PC-3 (cell line): ENCODE data around the gene ADAMTS5. TPM values are rescaled to one million over a fixed set of nuclear protein-coding genes. Genes with fewer than 3 reads are reported as not detected.

Source experiments
- ATAC-seq: fragments of 200-7000 bp; cut with Tn5 transposase; 2 replicates; pipeline ENCODE4 v1.9.1; 2020; ENCODE audit warnings: mild to moderate bottlenecking, moderate library complexity
- BruUV-seq: library from RNA; stranded (reverse); fragments of 400-500 nt; replicated peaks from 2 replicates; lab custom pipeline; 2021; lab: Mats Ljungman, UMichigan
- CTCF ChIA-PET: fragments of 300-600 bp; sonication (Branson Sonifier 250); formaldehyde crosslinking; loops from one replicate; lab custom pipeline; 2022; ENCODE audit warnings: antibody characterized with exemption; lab: Charles Lee
- POLR2A ChIA-PET: fragments of 300-600 bp; sonication (Branson Sonifier 250); formaldehyde crosslinking; loops from one replicate; lab custom pipeline; 2022; ENCODE audit warnings: antibody characterized with exemption; ENCODE audit not compliant: unreplicated experiment; lab: Charles Lee
- DNase-seq: peaks from one replicate; pipeline ENCODE4 v3.0.0-alpha.2; 2015
- H2AFZ ChIP-seq: fragments of 300-600 bp; sonication (generic); 2 replicates; pipeline ENCODE4 v1.6.0; 2016; ENCODE audit warnings: antibody characterized with exemption, low read length
- H3F3A ChIP-seq: fragments of 300-600 bp; sonication (generic); one replicate; pipeline ENCODE4 v1.6.0; 2017; ENCODE audit warnings: antibody characterized with exemption, low read length, control low read depth, mild to moderate bottlenecking; ENCODE audit not compliant: unreplicated experiment
- H3K27ac ChIP-seq: fragments of 300-600 bp; sonication (generic); 2 replicates; pipeline ENCODE4 v1.5.1; 2016; ENCODE audit warnings: mild to moderate bottlenecking, low read length
- H3K27me3 ChIP-seq: fragments of 300-600 bp; sonication (generic); 2 replicates; pipeline ENCODE4 v1.6.1; 2016; ENCODE audit warnings: low read length, mixed read lengths
- H3K36me3 ChIP-seq: fragments of 300-600 bp; sonication (generic); 2 replicates; pipeline ENCODE4 v1.6.1; 2016; ENCODE audit warnings: low read depth, mixed run types, low read length, mixed read lengths
- H3K4me1 ChIP-seq: fragments of 300-600 bp; sonication (generic); 2 replicates; pipeline ENCODE4 v1.5.1; 2016; ENCODE audit warnings: low read length; ENCODE audit not compliant: insufficient read depth
- H3K4me2 ChIP-seq: fragments of 300-600 bp; sonication (generic); 2 replicates; pipeline ENCODE4 v1.6.0; 2016; ENCODE audit warnings: low read length
- H3K4me3 ChIP-seq: fragments of 300-600 bp; sonication (generic); 2 replicates; pipeline ENCODE4 v1.5.1; 2016; ENCODE audit warnings: mild to moderate bottlenecking, low read length, mixed read lengths
- H3K79me2 ChIP-seq: fragments of 300-600 bp; sonication (generic); 2 replicates; pipeline ENCODE4 v1.6.1; 2017; ENCODE audit warnings: low read length, mixed read lengths
- H3K9ac ChIP-seq: fragments of 300-600 bp; sonication (generic); 2 replicates; pipeline ENCODE4 v1.6.0; 2016; ENCODE audit warnings: mild to moderate bottlenecking, low read length
- H3K9me2 ChIP-seq: fragments of 300-600 bp; sonication (generic); replicated peaks from 2 replicates; pipeline ENCODE4 v1.6.1; 2016; ENCODE audit warnings: mixed run types, low read length, mixed read lengths
- H3K9me3 ChIP-seq: fragments of 300-600 bp; sonication (generic); 2 replicates; pipeline ENCODE4 v1.6.1; 2016; ENCODE audit warnings: low read length, mixed read lengths
- H4K20me1 ChIP-seq: fragments of 300-600 bp; sonication (generic); 2 replicates; pipeline ENCODE4 v1.6.1; 2016; ENCODE audit warnings: low read length, mixed read lengths
- CTCF ChIP-seq: fragments of 300-600 bp; sonication (generic); conservative IDR thresholded peaks from 2 replicates; pipeline ENCODE4 v1.5.1; 2017; ENCODE audit warnings: antibody characterized with exemption, low read depth, mild to moderate bottlenecking, low read length
- EZH2 ChIP-seq: fragments of 300-600 bp; sonication (generic); IDR thresholded peaks from one replicate; pipeline ENCODE4 v1.6.1; 2017; ENCODE audit warnings: antibody characterized with exemption, mild to moderate bottlenecking, low read length; ENCODE audit not compliant: unreplicated experiment
- EZH2phosphoT487 ChIP-seq: fragments of 300-600 bp; sonication (generic); IDR thresholded peaks from 2 replicates; pipeline ENCODE4 v1.6.1; 2018; ENCODE audit warnings: mild to moderate bottlenecking, antibody characterized with exemption, low read length, borderline replicate concordance
- intact Hi-C: fragments of 100-400 bp; cut with micrococcal nuclease; formaldehyde crosslinking; loops from 2 replicates; pipeline ENCODE4 v1.9.0; 2023
- total RNA-seq: library from RNA; depleted of rRNA; stranded (reverse); fragments of >200 nt; gene quantifications from 2 replicates; pipeline ENCODE4 v1.2.3, GENCODE V29; 2014

Gene ADAMTS5
- total RNA-seq, 1 experiment from 2014 or later: not detected

- no peak overlapping the region for H3K27ac ChIP-seq
- H2AFZ ChIP-seq: no peak overlapping the region
- no peaks in the 10 kb centered on the region for H3K4me1 ChIP-seq
- no peaks in the 10 kb centered on the region for H3K27me3 ChIP-seq
- CTCF ChIA-PET: interaction anchor here (0.6 to 0.8 kb wide), 2 partner anchors 230 to 331 kb away, joined by 3 to 4 read pairs; no protein-coding TSS in a partner anchor
- peak; percentile 39 for DNase-seq
- H3K9ac ChIP-seq: no peak overlapping the region
- no peaks in the 10 kb centered on the region for H4K20me1 ChIP-seq
- H3K36me3 ChIP-seq: no peaks in the 10 kb centered on the region
- TF ChIP-seq EZH2phosphoT487: no peak
- peak; percentile 60 for TF ChIP-seq CTCF
- no peak; the same call in 1 of the 2 replicates for ATAC-seq
- POLR2A ChIA-PET: interaction anchor here (0.6 kb wide), 2 partner anchors 138 to 570 kb away, joined by 3 to 4 read pairs; no protein-coding TSS in a partner anchor
- H3K4me3 ChIP-seq: no peak overlapping the region
- no peaks in the 10 kb centered on the region for H3K9me3 ChIP-seq
- intact Hi-C loops: loop anchor here (1.0 to 10.0 kb wide), 3 partner anchors 331 to 683 kb away; no protein-coding TSS in a partner anchor
- H3K79me2 ChIP-seq: no peaks in the 10 kb centered on the region
- no TSS peak for BruUV-seq
- H3K4me2 ChIP-seq: no peak overlapping the region
- H3F3A ChIP-seq: no peaks in the 10 kb centered on the region
- no peaks in the 10 kb centered on the region for H3K9me2 ChIP-seq
Measured at GRCh38 chr21:26881504-26882228, 85.2 kb downstream of the ADAMTS5 start.

GRCh38 chr21:26877018-26877417 is 89.9 kb downstream of the ADAMTS5 start:
- no peaks in the 10 kb centered on the region for H3K9me2 ChIP-seq
- no TSS peak for BruUV-seq
- ChIA-PET CTCF (no interaction called here), POLR2A (no interaction called here)
- DNase-seq: no peak
- no peak for TF ChIP-seq EZH2
- no peak for TF ChIP-seq EZH2phosphoT487
- no peak for TF ChIP-seq CTCF
- H3K4me3 ChIP-seq: no peak overlapping the region
- H3K9ac ChIP-seq: no peak overlapping the region
- no peaks in the 10 kb centered on the region for H3F3A ChIP-seq
- H3K9me3 ChIP-seq: no peaks in the 10 kb centered on the region
- no peak overlapping the region for H3K27ac ChIP-seq
- H3K79me2 ChIP-seq: no peaks in the 10 kb centered on the region
- no peaks in the 10 kb centered on the region for H3K36me3 ChIP-seq
- intact Hi-C loops: no loop called here
- no peaks in the 10 kb centered on the region for H4K20me1 ChIP-seq
- H3K4me2 ChIP-seq: no peak overlapping the region
- ATAC-seq: no peak
- no peaks in the 10 kb centered on the region for H3K27me3 ChIP-seq
- no peak overlapping the region for H2AFZ ChIP-seq
- no peaks in the 10 kb centered on the region for H3K4me1 ChIP-seq

- TF ChIP-seq EZH2phosphoT487 (no peak), EZH2 (no peak), CTCF (no peak)
- Histone ChIP-seq H3K27me3 (no peaks in the 10 kb centered on the region), H3K4me1 (no peaks in the 10 kb centered on the region), H3K4me2 (no peak overlapping the region), H3K79me2 (no peaks in the 10 kb centered on the region), H3K27ac (no peak overlapping the region), H4K20me1 (no peaks in the 10 kb centered on the region), H2AFZ (no peak overlapping the region), H3K9me2 (no peaks in the 10 kb centered on the region), H3F3A (no peaks in the 10 kb centered on the region), H3K9ac (no peak overlapping the region), H3K9me3 (no peaks in the 10 kb centered on the region), H3K36me3 (no peaks in the 10 kb centered on the region), H3K4me3 (no peak overlapping the region)
- ChIA-PET CTCF (no interaction called here), POLR2A (no interaction called here)
- BruUV-seq: no TSS peak
- DNase-seq: no peak
- no peak for ATAC-seq
- intact Hi-C loops: no loop called here
Measured at GRCh38 chr21:26874347-26874746, 92.5 kb downstream of the ADAMTS5 start.
